NB4 (cell line): ENCODE results near the gene GALNT13.

Experiments
- MYC ChIP-seq: IDR thresholded peaks from 2 replicates; pipeline ENCODE4 v1.6.1; 2011; ENCODE audit warnings: low read depth, low read length
- POLR2A ChIP-seq: IDR thresholded peaks from 2 replicates; pipeline ENCODE4 v1.6.1; 2011; ENCODE audit warnings: mild to moderate bottlenecking; ENCODE audit not compliant: insufficient read length; ENCODE audit errors: extremely low read depth
- TF ChIP-seq, protein P1 (sequence below): IDR thresholded peaks from one replicate; pipeline ENCODE4 v1.5.1; 2012; ENCODE audit warnings: low read depth, low read length

DNA sequence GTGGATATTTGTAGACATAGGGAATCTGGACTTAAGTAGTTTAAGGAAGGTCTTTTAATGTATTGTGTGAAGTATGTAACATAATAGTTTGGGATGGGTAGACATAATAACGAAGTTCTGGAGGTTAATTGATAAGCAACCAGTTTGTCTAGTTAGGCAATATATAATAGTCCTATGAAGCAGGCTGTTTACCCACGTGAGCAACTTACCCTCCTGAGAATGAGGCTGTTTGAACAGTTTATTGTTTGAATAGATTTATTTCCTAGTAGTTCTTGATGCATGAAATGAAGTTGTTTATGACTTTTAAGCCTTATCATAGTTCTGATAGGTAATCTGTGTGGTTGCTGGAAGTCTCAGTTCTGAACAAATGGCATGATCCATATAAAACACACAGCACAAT, 361.5 kb downstream of the GALNT13 start:
- TF ChIP-seq, protein P1, sequence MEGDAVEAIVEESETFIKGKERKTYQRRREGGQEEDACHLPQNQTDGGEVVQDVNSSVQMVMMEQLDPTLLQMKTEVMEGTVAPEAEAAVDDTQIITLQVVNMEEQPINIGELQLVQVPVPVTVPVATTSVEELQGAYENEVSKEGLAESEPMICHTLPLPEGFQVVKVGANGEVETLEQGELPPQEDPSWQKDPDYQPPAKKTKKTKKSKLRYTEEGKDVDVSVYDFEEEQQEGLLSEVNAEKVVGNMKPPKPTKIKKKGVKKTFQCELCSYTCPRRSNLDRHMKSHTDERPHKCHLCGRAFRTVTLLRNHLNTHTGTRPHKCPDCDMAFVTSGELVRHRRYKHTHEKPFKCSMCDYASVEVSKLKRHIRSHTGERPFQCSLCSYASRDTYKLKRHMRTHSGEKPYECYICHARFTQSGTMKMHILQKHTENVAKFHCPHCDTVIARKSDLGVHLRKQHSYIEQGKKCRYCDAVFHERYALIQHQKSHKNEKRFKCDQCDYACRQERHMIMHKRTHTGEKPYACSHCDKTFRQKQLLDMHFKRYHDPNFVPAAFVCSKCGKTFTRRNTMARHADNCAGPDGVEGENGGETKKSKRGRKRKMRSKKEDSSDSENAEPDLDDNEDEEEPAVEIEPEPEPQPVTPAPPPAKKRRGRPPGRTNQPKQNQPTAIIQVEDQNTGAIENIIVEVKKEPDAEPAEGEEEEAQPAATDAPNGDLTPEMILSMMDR = no peak
- TF ChIP-seq POLR2A (no peak), MYC (no peak)
